ENCODE data around the gene KIF26B. TPM values are rescaled to one million over a fixed set of nuclear protein-coding genes. Genes with fewer than 3 reads are reported as not detected.
"Not testable (repeated sequence)": the region's sequence is repeated elsewhere in the genome, so short reads cannot be mapped to it uniquely, and the experiment has no call there.

Gene KIF26B
- total and polyA plus RNA-seq, 5 donors = 0.11 to 0.41 (median 0.29) TPM

- Histone ChIP-seq H3K4me1 (ENCODE audit: control insufficient read depth, insufficient read depth, low read length) (no peaks in the 10 kb centered on the region), H3K4me3 (ENCODE audit: low read length) (no peak overlapping the region), H3K27ac (ENCODE audit: low read length) (no peak overlapping the region), H3K27me3 (ENCODE audit: control insufficient read depth, insufficient read depth) (no peaks in the 10 kb centered on the region), H3K9me3 (ENCODE audit: control insufficient read depth, low read length) (no peaks in the 10 kb centered on the region)
- WGBS = 76% methylated on average over 6 of the region's 6 CpGs
- ATAC-seq (no peak), DNase-seq (no peak)
- intact Hi-C loops (cut with DNase I) = no loop called here
Observed at GRCh38 chr1:245704341-245704740, 549.6 kb downstream of the KIF26B start.

DNA sequence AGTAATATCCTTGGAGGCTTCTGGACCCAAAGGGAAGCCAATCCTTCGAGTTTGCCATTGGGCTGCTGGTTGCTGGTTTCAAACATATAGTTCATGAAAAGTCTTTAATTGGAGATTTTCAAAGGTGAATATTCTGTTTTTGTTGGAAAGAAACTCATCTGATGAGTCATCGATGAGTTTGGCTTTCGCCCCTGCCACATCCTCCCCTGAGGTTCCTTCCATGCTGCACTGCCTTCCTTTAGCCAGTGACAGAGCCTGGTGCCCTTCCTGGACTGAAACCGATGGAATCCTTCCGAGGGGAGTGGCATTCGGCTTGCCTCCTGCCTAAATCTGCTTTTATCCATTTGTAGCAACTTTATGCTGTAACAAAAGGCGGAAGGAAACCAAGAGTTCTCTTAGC, 550.0 kb downstream of the KIF26B start:
- Histone ChIP-seq H3K27ac (ENCODE audit: low read length) (no peak overlapping the region), H3K9me3 (ENCODE audit: control insufficient read depth, low read length) (no peaks in the 10 kb centered on the region), H3K27me3 (ENCODE audit: control insufficient read depth, insufficient read depth) (no peaks in the 10 kb centered on the region), H3K4me1 (ENCODE audit: control insufficient read depth, insufficient read depth, low read length) (no peaks in the 10 kb centered on the region), H3K4me3 (ENCODE audit: low read length) (no peak overlapping the region)
- intact Hi-C loops (cut with DNase I) = no loop called here
- ATAC-seq = no peak
- WGBS = 69% methylated on average over 7 of the region's 7 CpGs
- no peak for DNase-seq

GRCh38 chr1:245707941-245708340, 553.2 kb downstream of the KIF26B start:
- intact Hi-C loops (cut with DNase I) = no loop called here
- Histone ChIP-seq H3K9me3 (ENCODE audit: control insufficient read depth, low read length) (no peaks in the 10 kb centered on the region), H3K27ac (ENCODE audit: low read length) (no peak overlapping the region), H3K27me3 (ENCODE audit: control insufficient read depth, insufficient read depth) (no peaks in the 10 kb centered on the region), H3K4me1 (ENCODE audit: control insufficient read depth, insufficient read depth, low read length) (no peaks in the 10 kb centered on the region), H3K4me3 (ENCODE audit: low read length) (no peak overlapping the region)
- DNase-seq (no peak), ATAC-seq (no peak)
- 95% methylated on average over 5 of the region's 5 CpGs for WGBS

- DNase-seq (no peak), ATAC-seq (no peak)
- Histone ChIP-seq H3K4me3 (ENCODE audit: low read length) (no peak overlapping the region), H3K27ac (ENCODE audit: low read length) (no peak overlapping the region), H3K4me1 (ENCODE audit: control insufficient read depth, insufficient read depth, low read length) (no peaks in the 10 kb centered on the region), H3K27me3 (ENCODE audit: control insufficient read depth, insufficient read depth) (no peaks in the 10 kb centered on the region), H3K9me3 (ENCODE audit: control insufficient read depth, low read length) (no peaks in the 10 kb centered on the region)
- 60% methylated on average over 30 of the region's 30 CpGs for WGBS
- intact Hi-C loops (cut with DNase I) = no loop called here
Observed at GRCh38 chr1:245710961-245711903, 556.4 kb downstream of the KIF26B start.

GRCh38 chr1:245714027-245714426, 559.2 kb downstream of the KIF26B start:
- H3K4me1 ChIP-seq (ENCODE audit: control insufficient read depth, insufficient read depth, low read length); intact Hi-C loops (cut with DNase I); H3K27me3 ChIP-seq (ENCODE audit: control insufficient read depth, insufficient read depth); DNase-seq; ATAC-seq; H3K4me3 ChIP-seq (ENCODE audit: low read length); H3K9me3 ChIP-seq (ENCODE audit: control insufficient read depth, low read length); H3K27ac ChIP-seq (ENCODE audit: low read length): not testable (repeated sequence)
- 92% methylated on average over 3 of the region's 3 CpGs for WGBS

DNA sequence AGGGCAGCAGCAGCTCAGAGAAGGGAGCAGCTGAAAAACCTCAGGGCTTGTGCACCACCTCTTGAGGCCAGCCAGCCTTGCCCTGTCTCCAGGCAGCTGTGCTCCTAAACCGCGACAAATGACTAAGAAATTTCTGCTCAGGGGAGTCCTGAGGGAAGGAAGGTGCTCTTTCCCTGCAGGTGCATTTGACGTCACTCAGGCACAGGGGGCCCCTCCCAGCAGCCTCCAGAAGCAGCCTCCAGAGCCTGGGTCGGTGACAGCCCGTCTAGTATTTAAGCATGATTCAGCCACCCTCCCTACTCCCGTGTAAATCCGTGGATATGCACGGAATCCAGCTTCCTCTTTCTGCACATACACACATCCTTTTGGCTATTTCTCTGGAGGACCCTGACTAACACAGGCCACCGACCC, 560.5 kb downstream of the KIF26B start:
- no peak for ATAC-seq
- no peaks in the 10 kb centered on the region for H3K4me1 ChIP-seq (ENCODE audit: control insufficient read depth, insufficient read depth, low read length)
- no peak overlapping the region for H3K4me3 ChIP-seq (ENCODE audit: low read length)
- no peak for DNase-seq
- H3K27me3 ChIP-seq (ENCODE audit: control insufficient read depth, insufficient read depth) = no peaks in the 10 kb centered on the region
- H3K9me3 ChIP-seq (ENCODE audit: control insufficient read depth, low read length) = no peaks in the 10 kb centered on the region
- H3K27ac ChIP-seq (ENCODE audit: low read length) = no peak overlapping the region
- WGBS = 52% methylated on average over 9 of the region's 9 CpGs
- intact Hi-C loops (cut with DNase I) = no loop called here

- Histone ChIP-seq H3K9me3 (ENCODE audit: control insufficient read depth, low read length) (no peaks in the 10 kb centered on the region), H3K4me1 (ENCODE audit: control insufficient read depth, insufficient read depth, low read length) (no peaks in the 10 kb centered on the region), H3K4me3 (ENCODE audit: low read length) (no peak overlapping the region), H3K27me3 (ENCODE audit: control insufficient read depth, insufficient read depth) (no peaks in the 10 kb centered on the region), H3K27ac (ENCODE audit: low read length) (no peak overlapping the region)
- ATAC-seq (no peak), DNase-seq (no peak)
- WGBS = 70% methylated on average over 1 of the region's 1 CpG
- intact Hi-C loops (cut with DNase I) = no loop called here
Observed at GRCh38 chr1:245715970-245716369, 561.2 kb downstream of the KIF26B start.

DNA sequence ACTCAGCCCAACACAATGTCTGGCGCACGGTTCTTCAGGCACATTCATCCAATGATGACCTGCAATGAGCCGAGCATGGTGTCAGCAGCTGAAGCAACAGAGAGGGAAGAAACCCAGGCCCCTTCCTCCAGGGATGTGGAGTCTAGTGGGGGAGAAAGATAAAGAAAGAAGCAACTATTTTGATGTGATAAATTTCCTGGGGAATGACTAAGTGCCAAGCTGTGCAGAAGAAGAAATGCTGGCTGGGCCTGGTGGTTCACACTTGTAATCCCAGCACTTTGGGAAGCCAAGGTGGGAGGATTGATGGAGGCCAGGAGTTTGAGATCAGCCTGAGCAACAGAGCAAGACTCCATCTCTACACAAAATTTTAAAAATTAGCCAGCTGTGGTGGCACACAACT, 561.8 kb downstream of the KIF26B start:
- H3K27me3 ChIP-seq (ENCODE audit: control insufficient read depth, insufficient read depth) = no peaks in the 10 kb centered on the region
- H3K4me3 ChIP-seq (ENCODE audit: low read length) = no peak overlapping the region
- no peaks in the 10 kb centered on the region for H3K4me1 ChIP-seq (ENCODE audit: control insufficient read depth, insufficient read depth, low read length)
- no peak overlapping the region for H3K27ac ChIP-seq (ENCODE audit: low read length)
- DNase-seq (no peak), ATAC-seq (no peak)
- intact Hi-C loops (cut with DNase I) = no loop called here
- 85% methylated on average over 3 of the region's 3 CpGs for WGBS
- H3K9me3 ChIP-seq (ENCODE audit: control insufficient read depth, low read length) = no peaks in the 10 kb centered on the region

DNA sequence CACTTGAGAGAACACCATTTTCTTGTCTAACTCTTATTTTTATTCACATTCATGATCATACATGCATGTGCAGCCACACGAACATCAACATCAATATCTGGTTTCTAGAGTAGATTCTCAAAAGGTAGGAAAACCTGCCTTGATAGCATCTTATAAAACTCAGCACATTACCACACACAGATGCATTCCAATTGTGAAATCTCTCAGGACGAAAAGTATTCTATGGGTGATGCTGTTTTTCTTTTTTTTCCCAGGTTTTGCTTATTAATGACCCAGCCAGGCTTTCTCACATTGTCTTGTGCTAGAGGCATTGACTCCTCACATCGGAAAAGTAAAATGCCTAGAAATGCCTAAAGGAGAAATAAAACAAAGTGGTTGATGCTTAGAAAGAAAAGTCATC, 562.8 kb downstream of the KIF26B start:
- 92% methylated on average over 3 of the region's 3 CpGs for WGBS

GRCh38 chr1:245718123-245718522, 563.3 kb downstream of the KIF26B start:
- no peaks in the 10 kb centered on the region for H3K27me3 ChIP-seq (ENCODE audit: control insufficient read depth, insufficient read depth)
- 86% methylated on average over 3 of the region's 3 CpGs for WGBS
- H3K4me3 ChIP-seq (ENCODE audit: low read length) = no peak overlapping the region
- ATAC-seq = no peak
- H3K27ac ChIP-seq (ENCODE audit: low read length) = no peak overlapping the region
- no peak for DNase-seq
- H3K4me1 ChIP-seq (ENCODE audit: control insufficient read depth, insufficient read depth, low read length) = no peaks in the 10 kb centered on the region
- intact Hi-C loops (cut with DNase I) = no loop called here
- H3K9me3 ChIP-seq (ENCODE audit: control insufficient read depth, low read length) = no peaks in the 10 kb centered on the region

More for the DNA sequence above, 562.8 kb downstream of the KIF26B start:
- no peak for ATAC-seq
- Histone ChIP-seq H3K27ac (ENCODE audit: low read length) (no peak overlapping the region), H3K27me3 (ENCODE audit: control insufficient read depth, insufficient read depth) (no peaks in the 10 kb centered on the region), H3K4me1 (ENCODE audit: control insufficient read depth, insufficient read depth, low read length) (no peaks in the 10 kb centered on the region), H3K9me3 (ENCODE audit: control insufficient read depth, low read length) (no peaks in the 10 kb centered on the region), H3K4me3 (ENCODE audit: low read length) (no peak overlapping the region)
- no peak for DNase-seq
- intact Hi-C loops (cut with DNase I) = no loop called here

DNA sequence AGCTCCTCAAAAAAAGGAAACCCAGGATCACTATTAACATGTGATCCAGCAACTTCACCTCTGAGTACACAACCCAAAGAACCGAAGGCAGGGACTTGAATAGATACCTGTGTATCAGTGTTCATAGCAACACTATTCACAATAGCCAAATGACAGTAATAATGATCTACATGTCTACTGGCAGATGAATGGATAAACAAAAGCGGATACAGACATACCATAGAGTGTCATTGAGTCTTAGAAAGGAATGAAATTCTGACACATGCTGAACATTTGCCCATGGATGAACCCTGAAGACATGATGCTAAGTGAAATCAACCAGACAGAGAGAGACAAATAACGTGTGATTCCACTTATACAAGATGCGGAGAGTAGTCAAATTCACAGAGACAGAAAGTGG, 564.2 kb downstream of the KIF26B start:
- DNase-seq (no peak), ATAC-seq (no peak)
- 95% methylated on average over 4 of the region's 4 CpGs for WGBS
- no peaks in the 10 kb centered on the region for H3K4me1 ChIP-seq (ENCODE audit: control insufficient read depth, insufficient read depth, low read length)
- intact Hi-C loops (cut with DNase I) = no loop called here
- H3K9me3 ChIP-seq (ENCODE audit: control insufficient read depth, low read length) = no peaks in the 10 kb centered on the region
- H3K4me3 ChIP-seq (ENCODE audit: low read length) = no peak overlapping the region
- H3K27ac ChIP-seq (ENCODE audit: low read length) = no peak overlapping the region
- no peaks in the 10 kb centered on the region for H3K27me3 ChIP-seq (ENCODE audit: control insufficient read depth, insufficient read depth)
